Glomerular visceral epithelial cell (primary cell): ENCODE data around the gene TMEM135.
"Not testable (repeated sequence)": the region's sequence is repeated elsewhere in the genome, so short reads cannot be mapped to it uniquely, and the experiment has no call there.

Experiments used
- DNase-seq: peaks from one replicate; pipeline ENCODE4 v3.0.0-alpha.2; 2016; ENCODE audit errors: extremely low spot score

The TMEM135 gene

DNA sequence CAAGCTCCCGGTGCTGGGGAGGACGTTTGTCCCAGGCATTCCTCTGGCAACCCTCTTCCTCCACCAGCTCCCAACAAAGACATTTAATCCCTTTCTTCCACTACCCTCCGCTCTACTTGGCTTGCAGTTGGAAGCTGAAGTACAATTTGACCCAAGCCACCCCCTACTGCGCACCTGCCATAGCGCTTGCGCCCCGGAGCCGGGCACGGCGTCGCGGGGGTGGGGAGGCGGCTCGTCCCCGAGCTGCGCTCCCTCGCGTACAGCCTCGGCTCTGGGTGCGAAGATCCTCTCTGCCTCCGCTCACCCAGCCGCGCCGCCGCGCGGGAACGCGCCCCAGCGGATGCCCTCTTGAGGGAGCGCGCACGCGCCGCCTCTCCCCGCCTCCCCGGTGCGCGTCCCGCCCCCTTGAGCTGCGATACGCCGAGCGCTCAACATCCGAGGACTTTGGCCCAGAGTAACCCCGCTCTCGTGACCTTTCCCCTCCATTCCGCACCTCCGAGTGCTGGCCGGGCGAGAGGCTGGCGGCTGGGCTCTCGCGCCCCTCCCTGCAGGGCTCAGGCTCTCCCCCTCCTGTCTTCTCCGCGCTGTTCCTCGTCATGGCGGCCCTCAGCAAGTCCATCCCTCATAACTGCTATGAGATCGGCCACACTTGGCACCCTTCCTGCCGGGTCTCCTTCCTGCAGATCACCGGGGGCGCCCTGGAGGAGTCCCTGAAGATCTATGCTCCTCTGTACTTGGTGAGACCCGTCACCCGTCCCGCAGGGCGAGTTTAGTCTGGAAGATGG lies at the start of gene TMEM135:
TSS of gene TMEM135 (plus strand) at position 485 of the 785 bp plus-strand sequence. CDS start at position 597, 112 bp downstream.
- DNase-seq, result peak; percentile 88

DNA sequence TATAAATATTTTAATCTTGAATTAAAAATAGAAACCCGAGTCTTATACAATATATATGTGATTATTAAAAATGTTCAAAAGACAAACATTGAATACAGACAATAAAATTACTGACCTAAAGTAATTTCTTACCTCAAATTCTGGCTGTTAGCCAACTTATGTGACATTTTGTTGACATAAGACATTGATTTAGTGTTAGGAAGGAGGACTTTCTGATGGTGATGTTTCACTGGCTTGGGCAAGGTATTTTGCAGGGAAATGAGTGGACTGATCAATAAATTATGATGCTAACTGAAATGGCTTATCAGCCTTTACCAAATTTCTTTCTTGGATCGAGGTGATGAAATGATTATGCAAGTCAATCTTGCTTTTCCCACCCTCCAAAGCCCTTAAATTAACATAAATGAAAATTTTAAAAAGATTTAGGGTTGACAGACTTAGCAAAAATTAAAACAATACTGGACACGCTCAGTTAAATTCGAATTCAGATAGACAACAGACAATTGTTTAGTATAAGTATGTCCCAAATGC lies 49.3 kb upstream of the TMEM135 start:
- DNase-seq, result no peak

DNA sequence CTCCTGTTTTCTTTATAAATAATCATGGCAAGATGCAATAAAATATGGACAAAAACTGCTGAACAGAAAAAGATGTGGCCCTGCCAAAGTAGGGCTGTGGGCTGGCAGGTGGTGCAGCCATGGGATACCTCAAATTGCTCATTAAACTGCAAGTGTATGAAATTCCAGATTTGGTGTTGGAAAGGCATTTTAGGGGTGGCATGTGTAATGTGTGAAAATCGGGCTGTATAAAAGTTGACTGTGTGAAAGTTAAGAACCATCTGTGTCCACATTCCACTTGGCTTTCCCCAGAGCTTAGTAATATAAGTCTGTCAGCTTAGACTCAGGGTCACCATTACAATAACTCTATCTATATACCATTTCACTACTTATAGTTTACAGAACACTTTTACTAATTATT lies 47.7 kb upstream of the TMEM135 start:
- no peak for DNase-seq

DNA sequence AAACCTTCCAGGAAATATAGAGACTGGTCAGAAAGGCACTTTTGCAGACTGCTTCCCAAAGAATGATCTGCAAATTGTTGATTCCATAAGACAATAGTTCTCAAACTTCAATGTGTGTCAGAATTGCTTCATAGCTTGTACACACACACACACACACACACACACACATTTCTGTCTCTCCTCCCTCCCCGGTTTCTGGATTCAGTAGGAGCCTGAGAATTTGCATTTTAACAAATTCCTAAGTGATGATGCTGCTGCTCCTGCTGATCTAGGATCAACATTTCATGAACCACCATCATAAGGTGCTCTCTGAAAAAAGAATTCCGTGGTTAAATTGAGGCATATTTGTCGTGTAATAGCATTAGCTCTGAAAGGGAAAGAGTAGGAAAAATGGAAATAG lies 47.2 kb upstream of the TMEM135 start:
- peak; percentile 44 for DNase-seq

DNA sequence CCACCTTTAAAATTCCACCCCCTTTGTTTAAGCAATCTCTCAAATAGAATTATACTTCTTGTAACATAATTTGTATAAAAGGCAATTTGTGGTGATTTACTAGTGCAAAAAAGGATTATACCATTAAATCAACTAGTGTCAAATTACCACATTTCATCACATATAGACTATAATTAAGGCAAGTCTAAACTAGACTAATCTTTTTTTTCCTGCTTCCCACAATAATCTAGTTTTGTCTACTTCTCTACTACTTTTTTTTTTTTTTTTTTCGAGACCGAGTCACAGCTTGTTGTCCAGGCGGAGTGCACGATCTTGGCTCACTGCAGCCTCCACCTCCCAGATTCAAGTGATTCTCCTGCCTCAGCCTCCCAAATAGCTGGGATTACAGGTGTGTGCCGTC lies 46.4 kb upstream of the TMEM135 start:
- no peak for DNase-seq

DNA sequence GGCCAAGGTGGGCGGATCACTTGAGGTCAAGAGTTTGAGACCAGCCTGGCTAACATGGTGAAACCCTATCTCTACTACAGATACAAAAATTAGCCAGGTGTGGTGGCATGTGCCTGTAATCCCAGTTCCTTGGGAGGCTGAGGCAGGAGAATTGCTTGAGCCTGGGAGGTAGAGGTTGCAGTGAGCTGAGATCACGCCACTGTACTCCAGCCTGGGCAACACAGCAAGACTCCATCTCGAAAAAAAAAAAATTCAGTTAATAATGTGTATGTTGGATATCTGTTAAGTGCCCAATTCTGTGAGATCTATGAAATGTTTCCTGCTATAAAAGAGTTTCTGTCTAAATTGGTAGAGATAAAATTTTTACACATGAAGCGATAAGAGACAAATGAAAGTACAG lies 45.4 kb upstream of the TMEM135 start:
- DNase-seq, result not testable (repeated sequence)

DNA sequence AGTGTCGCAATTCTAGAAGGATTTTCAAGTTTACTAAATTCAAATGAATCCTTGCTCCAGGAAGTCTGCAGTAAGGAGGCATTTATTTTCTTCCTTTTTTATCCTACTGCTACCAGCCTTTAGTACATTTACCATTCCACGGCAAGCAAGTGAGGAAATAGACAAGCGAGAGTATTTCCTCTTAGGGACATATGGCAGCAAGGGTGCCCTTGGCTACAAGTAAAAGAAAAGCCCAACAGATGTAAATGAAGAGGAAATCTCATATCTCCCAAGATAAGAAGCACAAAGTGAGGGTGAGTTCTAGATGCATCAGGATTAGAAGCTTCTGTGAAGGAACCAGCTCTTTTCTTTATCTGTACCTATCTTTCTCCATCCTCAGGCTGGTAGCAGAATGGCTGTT lies 44.7 kb upstream of the TMEM135 start:
- DNase-seq, result no peak

DNA sequence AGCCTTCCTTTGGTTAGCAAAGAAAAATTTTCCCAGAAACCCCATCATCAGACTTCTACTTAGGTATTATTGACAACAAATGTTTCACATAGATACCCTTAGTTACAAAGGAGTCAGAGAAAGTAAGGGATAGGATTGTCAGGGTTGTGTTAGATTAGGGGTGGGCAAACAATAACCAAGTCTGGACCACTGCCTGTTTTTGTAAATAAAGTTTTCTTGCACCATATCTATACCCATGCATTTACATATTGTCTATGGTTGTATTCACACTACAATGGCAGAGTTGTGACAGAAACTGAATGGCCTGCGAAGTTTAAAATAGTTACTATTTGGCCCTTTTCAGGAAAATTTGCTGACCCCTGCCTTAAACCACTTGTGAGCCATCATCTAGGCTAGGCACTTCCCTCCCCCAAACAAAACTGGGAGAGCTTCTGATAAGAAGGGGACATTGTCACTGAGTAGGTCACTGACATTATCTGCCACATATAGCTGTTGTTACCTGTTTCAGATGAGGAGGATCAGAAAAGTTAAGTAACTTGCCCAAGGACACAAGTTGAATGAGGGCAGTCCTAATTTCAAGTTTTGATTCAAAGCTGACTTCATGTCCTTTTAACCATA lies 40.7 kb upstream of the TMEM135 start:
- no peak for DNase-seq

DNA sequence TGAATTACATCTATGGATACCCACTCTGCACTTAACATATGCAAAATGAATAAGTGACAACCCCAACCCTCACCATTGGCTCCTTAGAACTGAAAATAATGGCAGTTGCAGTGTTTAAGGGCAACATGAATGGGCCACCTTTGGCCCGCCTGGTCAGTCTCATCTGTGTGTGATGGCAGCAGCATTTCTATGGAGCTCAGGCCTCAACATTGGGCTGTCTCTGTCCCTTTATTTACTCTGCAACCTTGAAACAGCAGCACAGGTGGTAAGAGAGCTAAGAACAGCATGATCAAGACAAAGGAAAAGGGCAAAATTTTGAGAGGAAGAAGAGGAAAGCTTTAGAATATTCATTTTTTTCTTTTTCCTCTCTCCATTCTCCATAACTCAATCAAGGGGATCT lies 38.3 kb upstream of the TMEM135 start:
- no peak for DNase-seq

DNA sequence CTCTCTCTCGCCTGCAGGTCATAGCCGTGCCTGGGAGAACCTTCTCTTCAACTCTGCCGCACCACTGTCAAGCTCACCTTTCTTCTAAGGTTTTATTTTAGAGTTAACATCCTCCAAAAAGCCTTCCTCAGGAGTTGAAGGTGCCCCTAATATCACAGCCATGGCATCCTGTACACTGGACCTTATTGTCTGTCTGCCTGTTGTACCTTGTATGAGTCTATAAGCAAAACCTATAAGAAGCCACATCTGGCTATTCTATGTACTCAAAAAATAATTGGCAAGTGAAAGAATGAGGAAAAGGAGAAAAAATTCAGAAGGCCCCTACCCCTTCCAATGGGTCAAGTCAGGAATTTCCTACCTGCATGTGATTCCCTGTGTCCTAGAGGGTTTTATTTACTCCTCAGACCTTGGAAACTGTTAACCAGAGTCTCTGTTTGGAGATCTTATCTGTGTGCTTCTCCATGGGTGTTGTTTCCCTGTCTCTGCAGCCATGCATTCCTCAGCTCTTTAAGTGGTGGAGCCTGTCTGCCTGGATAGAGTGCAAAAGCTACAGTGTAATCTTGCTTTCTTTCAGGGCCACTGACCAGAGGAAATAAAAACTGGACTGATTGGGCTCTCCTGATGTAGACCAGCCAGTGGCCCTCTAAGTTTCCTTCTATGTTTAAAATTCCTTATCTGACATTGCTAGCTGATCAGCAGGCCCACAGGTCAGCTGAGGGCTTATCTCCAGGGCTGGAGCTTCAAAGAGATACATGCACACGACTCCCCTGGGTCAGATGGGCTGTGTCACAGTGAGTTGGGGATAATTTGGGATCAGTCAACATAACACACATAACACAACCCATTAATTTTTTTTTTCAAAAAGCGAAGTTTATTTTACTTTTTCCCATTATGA lies 37.6 kb upstream of the TMEM135 start:
- no peak for DNase-seq

DNA sequence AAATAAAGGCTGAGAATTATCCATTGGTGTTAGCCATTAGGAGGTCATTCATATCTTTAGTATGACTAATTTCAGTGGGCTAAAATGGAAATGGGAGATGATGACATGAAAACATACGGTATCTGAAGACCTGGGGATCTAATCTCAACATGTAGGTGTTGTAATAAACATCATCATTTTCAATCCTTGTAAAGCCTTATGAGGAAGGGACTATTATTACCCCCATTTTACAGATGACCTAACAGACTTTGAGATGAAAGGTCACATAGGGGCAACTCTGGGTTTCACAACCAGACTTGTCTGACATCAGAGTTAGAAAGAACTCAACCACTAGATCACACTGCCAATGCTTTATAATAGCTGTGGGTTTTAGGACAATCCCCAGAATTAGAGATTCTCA lies 34.8 kb upstream of the TMEM135 start:
- DNase-seq, result no peak

DNA sequence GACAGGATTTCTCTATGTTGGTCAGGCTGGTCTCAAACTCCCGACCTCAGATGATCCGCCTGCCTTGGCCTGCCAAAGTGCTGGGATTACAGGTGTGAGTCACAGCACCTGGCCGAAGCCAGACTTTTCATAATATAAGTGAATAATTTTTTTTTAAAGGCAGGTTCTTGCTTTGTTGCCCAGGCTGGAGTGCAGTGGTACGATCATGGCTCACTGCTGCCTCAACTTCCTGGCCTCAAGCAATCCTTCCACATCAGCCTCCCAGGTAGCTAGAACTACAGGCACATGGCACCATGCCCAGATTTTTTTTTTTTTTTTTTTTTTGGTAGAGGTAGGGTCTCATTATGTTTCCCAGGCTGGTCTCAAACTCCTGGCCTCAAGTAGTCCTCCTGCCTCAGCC lies 33.5 kb upstream of the TMEM135 start:
- DNase-seq, result not testable (repeated sequence)

DNA sequence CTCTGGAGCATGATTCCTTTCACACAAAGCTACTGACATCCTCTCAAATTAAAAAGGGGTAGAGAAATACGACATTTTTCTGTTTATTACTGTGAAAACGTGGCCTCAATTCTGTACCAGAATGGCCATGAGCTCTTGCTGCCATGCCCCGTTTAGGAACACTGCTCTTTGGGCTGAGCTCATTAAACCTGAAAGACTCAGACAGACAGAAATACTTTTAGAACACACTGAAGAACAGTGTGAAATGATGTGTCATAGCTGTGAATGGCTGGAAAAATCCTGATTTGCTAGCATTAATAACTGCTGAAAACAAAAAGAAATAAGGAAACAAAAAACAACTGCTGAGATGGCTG lies 32.2 kb upstream of the TMEM135 start:
- no peak for DNase-seq

DNA sequence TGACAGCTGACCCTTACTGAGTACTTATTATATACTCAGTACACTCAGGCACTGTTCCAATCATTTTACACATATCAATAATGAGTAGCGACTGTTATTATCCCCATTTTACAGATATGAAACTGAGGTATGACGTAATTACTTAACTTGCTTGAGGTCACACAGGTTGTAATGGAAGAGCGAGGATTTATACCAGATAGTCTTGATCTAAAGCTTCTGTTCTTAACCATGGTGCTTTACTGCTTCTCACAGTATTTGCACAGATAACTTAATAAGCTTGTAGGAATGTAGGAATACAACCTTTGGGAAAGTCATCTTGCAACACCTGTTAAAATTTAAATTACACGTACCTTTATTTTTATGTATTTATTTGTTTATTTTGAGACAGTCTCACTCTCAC lies 31.7 kb upstream of the TMEM135 start:
- DNase-seq, result no peak

DNA sequence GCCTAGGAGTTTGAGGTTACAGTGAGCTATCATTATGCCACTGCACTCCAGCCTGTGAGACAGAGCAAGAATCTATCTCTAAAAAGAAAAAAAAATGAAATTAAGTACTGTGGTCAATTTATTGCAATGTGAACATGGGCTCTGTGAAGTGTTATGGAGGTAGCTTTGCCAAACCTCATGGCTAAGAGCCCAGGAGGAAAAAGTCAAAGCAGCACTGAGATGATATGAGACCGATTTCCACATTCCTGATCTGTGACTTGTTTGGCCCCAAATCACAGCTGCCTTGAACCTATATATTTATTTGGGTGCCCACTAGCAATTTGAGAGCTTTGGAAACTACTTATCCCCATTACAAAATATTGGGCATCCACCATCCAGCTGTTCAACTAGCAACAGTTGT lies 29.8 kb upstream of the TMEM135 start:
- no peak for DNase-seq

DNA sequence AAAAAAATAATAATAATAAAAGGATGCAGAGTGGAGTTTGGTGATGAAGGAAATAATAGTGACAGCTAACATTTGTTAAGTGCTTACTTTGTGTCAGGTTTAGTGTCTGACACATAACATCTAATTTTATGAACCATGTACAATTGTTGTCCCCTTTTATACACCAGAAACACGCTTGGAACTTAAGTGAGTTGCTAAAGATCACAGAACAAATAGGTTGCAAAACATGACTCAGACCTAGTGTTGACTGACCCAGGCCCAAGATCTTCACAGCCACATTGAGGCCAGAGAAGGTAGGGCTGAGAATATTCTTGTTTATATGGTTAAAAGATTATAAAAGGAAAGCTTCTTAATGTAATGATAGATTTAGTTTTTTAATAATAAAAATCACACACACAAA lies 25.6 kb upstream of the TMEM135 start:
- no peak for DNase-seq

DNA sequence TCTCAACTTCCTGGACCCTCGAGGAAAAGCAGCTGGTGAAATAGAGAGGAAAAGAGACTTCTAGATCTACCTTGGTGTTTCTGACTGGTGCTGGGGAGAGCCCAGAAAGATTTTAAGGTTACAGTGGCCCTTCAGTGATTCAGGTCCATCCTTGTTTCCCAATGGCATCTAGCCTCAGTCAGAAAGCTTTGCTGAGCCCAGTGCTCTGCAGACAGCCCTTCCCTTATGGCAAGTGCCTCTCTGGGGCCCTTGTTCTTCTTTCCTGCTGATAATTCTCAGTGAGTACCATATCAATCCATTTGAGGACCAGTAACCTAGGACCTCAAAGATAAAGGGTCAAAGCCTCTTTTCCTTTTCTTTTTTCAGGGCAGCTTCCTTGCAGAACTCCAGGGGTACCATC lies 25.1 kb upstream of the TMEM135 start:
- no peak for DNase-seq

DNA sequence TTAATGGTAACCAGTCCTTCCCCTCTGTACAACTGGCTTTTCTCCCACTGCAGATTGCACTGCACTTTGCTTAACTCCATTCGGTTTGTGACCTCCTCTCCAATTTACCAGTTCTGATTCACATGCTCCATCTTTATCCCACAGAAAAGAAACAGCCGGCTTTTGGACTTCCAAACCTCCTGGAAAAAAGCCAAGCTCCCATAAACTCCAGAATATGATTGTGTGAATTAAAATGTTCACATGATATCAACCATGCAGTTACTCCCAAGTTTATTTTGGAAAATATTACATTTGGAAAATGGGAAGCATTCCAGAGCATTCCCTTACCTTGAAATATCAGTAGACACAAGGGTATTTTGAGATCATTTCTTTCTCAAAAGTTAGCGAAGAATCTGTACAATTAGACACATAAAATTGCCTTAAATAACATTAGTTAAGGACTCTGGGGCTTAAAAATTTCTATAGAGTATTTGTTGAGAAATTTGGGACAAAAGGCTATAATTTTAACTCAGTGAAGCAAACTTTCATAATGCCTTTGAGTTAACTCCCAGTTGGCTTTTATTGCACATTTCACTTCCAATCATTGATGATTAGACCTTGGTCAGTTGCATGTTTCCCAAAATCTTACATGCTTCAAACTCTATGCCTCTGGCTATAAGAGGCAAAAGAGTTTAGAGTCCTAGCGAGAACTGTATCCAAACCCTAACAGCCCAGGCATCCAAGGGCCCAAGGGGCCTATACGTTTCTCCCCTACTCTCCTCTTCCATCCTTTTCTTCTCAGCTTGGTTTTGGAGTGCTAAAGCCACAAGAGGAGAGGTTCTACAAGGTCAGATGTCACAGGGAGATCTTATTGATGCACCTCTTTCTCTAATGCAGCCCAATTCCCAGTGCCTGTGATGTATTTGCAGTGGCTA lies 23.6 kb upstream of the TMEM135 start:
- no peak for DNase-seq

DNA sequence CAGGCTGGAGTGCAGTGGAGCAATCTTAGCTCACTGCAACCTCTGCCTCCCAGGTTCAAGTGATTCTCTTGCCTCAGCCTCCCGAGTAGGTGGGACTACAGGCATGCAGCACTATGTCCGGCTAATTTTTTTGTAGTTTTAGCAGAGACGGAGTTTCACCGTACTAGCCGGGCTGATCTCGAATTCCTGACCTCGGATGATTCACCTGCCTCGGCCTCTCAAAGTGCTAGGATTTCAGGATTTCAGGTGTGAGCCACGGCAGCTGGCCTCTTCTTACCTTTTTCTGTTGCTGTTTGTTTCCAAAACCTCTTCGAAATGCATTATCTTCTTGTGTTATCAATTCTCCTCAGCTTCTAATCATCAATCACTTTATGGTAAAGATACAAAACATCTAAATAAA lies 22.1 kb upstream of the TMEM135 start:
- no peak for DNase-seq

DNA sequence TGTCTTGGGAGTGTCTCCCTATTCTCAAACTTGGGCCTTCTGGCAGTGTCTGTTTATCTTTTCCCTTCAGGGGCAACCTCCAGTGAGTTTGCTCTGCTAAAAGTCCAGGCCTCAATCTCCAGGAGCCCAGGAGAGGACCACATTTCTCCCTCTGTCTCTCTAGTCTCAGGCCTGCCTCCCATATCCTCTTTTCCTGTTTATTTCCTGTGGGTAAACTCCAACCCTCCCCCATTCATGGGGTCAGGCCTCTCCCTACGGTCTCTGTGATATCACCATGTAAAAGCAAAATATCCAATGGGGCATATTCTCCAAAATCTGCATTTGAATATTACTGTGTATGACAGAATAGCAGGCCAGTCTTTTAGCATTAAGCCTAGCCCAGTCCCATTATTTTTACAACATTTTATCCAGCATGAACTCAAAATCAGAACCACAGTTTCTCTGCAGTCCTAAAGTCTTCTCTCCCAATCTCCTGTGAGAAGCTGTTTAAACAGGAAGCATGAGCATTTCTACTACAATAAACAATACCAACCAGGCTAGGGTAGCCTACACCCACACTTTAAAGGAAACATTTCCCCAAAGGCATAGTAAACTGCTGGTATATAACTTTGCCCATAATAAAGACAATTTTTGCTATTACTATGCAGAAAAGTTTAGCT lies 18.0 kb upstream of the TMEM135 start:
- DNase-seq, result no peak

DNA sequence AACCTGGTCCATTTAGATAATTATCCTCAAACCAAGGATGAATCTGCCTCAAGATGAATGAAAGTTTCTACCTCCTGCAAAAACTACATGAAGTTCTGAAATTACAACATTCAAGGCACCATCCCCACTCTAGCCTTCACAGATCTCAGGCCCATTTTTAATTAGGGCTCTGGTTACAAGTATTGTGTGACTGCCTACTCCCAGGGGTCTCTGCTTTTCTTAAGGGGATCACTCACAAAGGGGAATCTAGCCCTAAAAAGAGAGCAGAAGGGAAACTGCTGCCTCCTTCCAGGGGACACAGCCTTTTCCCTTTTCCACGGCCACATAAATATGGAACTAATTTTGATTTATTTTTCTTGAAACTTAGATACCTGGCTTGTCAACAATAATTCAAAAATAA lies 17.4 kb upstream of the TMEM135 start:
- no peak for DNase-seq
